Stimulated activated CD4-positive, alpha-beta T cell treated with anti-CD3 and anti-CD28 coated beads, Interleukin-2, amount 100 ng/mL, for 4 hours (primary cell): ENCODE measurements around the gene KRT3.

Source experiments
- DNase-seq: peaks from one replicate; pipeline ENCODE4 v3.0.0-alpha.2; 2020; ENCODE audit warnings: low read depth

KRT3 gene

DNA sequence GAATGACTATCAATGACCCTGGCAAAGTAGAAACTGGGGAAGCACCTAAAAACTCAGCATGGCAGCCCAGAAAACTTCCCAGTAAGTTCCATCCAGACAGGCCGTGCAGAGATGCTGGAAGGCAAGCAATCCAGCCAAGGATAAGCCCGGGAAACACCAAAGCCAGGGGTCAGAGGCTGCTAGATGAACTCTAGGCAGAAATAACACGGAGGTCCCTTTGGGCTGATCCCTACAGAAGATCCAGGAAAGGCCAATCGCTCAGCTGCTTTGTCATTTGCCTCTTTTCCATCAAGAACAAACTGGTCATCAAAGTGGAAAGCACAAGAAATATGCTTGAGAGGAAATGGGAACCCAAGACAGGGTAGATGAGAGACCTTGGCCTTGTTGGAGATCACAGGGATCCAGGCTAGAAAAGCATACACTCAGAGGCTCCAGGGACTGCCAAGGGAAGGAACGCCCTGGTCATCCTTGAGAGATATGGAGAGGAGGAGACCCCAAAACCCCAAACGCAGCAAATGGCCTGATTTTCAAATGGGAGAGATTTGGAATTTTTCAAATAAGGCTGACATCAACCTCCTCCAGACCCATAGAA lies 31.7 kb upstream of the KRT3 start:
- no peak for DNase-seq

DNA sequence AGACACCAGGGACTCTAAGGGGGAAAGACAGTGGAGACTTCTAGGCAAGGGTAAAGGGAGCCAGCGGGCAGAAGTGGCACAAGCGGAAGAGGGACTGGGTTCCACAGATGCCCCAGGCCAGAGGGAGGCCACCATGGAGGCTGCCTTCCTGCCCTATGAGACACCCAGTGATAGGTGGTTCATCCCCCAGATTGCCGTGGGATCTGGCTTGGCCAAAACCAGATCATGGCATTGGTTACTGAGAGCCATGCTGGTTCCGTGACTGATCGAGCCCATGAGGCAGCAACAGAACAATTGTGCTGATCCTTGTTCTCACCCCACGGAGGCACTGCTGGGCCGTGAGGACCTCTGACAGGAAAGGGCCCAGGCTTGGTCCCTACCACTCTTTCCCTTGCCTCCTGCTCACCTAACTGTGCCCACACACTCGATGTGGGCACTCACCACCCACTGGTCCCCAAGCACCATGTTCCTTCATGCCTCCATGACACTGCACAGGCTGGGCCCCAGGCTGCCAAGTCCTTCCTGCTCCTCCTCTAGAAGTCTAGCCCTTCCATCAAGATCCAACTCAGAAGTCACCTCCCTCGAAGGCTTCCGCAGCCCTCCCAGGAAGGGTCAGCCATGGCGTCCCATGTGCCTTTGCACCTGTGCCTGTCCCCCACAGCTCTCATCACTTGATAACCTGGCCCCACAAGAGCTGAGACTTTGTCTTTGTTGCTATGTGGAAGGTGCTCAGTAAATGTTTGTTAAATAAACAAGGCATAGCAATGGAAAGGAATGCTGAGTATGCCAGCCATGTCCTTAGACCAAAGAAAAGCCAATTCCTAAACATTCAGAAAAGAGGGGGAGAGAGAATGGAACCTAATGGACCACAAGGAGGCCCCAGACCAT lies 30.9 kb upstream of the KRT3 start:
- no peak for DNase-seq

DNA sequence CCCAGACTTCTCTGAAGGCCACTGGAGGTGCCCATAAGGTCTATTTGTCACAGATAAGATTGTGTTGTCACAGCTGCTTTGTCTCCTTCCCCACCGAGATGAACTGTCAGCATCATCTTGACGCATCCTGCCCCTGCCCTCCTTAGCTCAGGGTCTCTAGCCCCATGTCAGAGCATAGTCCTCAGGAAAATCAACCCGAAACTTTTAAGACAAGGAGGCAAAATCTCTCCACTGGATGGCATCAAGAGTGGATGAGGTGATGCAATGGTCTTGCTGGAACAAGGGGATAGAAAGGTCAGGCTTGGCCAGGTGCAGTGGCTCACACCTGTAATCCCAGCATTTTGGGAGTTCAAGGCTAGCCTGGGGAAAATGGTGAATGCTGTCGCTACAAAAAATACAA lies 30.0 kb upstream of the KRT3 start:
- DNase-seq: no peak

DNA sequence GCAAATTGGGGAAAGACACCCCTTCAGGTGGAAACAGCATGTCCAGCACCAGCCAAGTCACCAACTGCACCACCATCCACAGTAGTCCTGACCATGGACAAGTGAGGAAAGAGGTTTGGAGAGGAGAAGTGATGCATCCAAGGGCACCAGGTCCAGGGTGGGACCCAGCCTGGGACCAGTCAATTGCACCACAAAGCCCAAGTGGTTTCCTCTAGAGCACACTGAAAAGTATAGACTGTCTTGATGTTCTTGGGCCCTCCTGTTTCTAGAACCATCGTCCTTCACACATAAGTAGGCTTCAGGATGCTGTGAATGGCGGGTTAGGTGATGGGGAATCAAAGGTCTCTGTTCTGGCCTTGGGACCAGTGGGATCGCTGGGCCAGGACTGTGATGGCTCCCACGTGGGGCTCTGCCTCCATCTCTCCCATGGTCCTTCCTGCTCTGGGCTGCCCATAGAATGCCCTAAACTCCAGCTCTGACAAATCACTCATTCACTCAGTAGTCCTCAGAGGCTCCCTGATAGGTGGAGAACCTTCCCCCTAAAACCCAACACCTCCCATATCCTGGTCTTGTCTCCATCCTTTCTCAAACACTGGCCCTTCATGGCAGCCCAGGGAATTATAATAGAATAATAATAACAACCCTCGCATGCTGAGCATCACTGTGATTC lies 29.0 kb upstream of the KRT3 start:
- no peak for DNase-seq

DNA sequence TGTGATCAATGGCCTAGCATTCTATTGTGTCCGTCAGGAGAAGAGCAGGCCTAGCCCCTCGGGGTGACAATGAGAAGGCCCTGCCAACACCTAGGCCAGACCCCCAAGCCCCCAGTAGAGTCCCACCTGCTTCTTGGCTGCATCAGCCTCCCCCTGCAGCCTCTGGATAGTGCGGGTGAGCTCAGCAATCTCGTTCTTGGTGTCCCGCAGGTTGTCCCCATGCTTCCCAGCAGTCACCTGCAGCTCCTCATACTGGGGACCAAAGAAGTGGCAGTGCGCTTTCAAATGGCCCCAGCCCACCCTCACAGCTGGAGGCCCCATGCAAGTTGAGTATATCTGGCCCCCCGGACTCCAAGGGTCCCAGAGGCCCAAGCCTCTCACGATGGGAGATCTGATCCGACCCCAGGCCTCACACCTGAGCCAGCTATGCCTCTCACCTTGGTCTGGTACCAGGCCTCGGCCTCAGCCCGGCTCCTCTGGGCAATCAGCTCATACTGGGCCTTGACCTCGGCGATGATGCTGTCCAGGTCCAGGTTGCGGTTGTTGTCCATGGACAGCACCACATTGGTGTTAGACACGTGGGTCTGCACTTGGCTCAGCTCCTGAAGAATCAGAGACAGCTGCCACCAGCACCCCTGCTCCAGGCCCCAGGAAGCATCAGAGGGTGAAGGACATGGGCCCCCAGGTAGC lies 28.0 kb upstream of the KRT3 start:
- DNase-seq: no peak

DNA sequence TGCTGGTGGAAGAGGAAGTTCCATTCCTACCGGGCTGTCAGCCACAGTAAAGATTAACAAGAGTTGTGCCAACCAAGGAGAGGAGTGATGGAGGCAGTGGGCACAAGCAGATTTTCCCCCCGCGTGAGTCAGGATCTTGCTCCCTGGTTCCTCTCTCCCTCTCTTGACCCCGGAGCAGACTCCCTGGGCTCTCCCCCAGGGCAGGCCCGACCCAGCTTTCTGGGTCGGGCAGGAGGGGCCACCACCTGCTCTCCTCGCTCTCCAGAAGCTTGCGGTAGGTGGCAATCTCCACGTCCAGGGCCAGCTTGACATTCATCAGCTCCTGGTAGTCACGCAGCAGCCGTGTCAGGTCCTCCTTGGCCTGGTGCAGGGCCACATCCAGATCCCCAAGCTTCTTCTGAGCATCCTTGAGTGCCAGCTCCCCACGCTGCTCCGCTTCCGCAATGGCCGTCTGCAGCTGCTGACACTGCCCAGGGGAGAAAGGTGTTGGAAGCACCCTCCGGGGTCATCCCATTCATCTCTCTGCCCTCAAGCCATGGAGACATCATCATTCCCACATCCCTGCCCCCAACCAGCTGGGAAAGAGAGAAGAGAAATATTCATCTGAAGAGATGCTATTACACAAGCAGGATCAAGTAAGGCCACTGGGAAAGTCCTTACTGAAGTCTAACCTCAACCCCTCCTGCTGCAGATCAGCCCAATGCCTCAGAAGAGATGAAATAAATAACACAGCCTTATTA lies 27.0 kb upstream of the KRT3 start:
- DNase-seq: no peak

DNA sequence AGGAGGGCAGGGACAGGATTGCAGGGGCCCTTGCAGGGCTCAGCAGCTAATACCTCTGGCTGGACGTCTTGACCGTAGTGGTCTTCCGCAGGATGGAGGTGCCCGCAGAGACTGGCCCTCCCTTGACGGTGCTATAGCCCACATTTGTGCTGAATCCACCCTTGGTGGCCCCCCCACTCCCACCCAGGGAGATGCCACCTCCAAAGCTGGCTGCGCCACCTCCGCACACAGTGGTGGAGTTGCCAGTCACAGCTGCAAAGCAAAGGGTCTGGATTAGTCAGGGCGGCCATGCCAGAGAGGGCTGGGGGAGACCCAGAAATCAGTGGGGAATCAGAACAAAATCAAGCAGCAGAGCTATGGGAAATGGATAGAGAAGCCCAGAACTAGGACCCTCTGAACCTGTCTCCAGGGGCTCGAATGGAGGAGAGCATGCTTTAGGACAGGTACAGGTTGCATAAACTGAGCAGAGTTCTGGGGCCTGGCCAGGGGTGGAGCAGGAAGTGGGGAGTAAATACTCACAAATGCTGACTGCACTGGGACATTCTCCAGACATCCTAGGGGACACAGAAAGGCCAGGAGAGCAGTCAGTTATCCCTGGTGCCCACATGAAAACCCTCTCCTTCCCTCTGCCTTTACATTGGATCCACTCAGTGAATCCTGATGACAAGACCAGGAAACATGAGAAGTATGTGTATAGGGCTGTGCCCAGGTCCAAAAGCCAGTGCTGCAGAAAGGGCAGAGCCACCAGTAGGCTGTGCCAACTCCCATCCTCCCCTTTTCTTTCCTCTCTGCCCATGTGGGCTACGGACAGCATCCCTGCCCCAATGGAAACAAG lies 26.1 kb upstream of the KRT3 start:
- no peak for DNase-seq

DNA sequence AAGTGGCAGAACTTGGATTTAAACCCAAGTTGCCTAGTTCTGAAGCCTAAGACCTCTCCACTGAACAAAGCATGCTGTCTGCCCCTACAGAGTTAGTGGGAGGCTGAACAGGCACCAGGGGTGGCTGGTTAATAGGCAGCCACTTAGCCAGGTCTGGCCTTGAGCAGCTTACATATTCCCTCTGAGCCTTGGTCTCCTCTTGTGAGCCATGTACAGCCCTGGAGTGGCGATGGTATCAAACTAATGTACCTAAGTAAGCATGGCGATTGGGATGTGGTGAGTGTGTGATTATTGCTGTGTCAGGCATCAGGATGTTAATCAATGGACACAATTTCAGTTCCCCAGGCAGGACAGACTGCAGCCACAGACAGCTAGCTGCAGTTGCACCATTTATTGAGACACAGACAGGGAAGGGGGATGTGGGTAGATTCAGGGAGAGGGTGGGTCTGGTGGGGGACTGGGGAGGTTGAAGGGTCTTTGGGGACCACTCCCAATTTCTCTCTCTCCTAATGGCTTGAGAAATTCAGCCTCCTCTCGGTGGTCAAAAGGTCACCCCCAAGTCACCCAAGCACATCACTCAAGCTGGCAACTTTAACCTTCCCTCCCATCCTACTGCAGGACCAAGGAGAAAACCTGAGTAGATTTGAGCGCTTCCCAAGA lies 25.3 kb upstream of the KRT3 start:
- DNase-seq: no peak

DNA sequence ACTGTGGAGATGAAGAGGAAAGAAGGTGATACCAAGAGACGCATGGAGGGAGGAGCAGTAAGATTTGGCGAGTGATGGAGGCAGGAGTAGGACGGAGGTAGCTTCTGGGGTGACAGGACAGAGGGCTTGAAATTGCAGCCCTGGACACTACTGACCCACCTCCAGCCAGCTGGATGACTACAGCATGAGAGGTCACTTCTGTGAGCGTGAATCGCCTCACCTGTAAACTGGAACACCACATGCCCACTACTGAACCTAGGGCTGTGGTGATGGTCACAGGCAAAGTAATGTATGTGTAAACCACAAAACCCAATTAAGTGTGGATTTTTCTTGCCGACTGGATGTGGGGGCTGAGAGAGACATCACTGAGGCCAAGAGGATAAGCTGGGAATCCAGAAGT lies 24.6 kb upstream of the KRT3 start:
- no peak for DNase-seq

DNA sequence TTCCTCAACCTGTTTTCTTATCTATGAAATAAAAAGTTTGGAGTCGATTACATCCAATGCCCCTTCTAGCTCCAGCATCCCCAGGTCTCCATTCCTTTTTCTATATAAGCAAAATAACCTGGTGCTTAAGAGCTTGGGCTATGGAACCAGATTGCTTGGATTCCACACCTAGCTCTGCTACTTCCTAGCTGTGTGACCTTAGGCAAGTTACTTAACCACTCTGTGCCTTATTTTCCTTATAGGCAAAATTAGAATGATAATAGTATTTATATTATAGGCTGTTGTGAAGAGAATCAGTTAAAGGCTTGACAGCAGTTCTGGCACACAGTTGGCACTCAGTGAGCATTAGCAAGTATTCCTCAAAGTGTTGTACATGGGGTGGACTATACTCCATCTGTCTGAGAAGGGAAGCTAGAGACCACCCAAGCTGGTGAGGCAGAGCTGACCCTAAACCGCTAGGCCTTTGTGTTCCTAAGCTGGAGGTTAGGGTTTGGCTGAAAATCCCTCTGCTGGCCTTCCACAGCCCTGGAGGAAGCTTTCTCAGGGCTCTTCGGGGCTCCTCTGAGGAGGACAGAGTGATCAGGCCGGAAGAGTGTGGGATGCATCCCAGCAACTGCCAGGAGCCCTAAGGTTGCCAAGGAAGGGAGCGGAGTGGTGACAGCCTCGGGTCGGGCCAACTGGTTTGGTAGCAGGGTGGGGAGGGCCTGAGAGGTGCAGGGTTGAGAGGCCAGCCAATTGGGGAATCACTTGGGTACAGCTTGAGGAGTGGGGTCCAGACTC lies 24.0 kb upstream of the KRT3 start:
- DNase-seq: no peak

DNA sequence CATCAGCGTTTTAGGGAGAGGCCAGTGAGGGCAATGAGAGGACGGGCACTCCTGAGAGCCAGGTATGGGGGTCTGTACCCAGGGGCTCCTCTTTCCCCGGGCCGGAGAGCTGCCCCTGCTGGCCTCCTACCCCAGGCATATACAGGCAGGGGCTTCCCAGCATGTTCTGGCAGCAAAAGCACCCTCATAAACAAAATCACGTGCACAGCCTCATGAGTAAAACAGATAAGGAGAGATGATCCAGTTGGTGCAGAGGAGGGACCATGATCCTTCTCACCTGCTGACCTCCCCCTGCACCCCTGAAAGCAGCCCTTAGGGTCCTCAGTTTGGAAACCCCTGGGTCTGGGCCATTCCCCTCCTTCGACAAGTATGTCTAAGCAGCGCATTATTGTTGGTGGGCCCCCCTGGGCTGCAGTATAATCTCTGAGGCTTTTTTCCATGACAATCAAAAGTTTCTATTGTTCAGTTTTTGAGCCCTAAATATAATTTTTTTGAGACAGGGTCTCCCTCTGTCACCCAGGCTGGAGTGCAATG lies 23.0 kb upstream of the KRT3 start:
- DNase-seq: no peak

DNA sequence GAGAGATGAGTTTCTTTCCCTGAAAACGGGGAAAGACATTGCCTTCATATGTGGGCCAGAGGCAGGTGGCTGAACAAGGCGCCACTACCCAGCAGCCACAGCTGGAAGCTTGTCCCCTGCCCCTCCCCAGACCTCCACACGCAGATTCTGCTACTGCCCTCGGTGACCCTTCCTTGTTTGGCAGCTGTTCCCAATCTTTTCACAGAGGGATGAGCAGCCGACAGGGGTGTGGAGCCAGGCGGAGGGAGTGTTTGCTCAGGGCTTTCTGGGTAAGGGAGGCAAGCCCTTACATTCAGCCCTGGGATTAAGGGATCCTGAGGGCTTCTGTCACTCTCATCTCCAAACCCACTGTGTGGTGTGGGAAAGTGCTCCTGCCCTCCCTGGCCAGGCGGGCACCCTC lies 22.5 kb upstream of the KRT3 start:
- DNase-seq: no peak

DNA sequence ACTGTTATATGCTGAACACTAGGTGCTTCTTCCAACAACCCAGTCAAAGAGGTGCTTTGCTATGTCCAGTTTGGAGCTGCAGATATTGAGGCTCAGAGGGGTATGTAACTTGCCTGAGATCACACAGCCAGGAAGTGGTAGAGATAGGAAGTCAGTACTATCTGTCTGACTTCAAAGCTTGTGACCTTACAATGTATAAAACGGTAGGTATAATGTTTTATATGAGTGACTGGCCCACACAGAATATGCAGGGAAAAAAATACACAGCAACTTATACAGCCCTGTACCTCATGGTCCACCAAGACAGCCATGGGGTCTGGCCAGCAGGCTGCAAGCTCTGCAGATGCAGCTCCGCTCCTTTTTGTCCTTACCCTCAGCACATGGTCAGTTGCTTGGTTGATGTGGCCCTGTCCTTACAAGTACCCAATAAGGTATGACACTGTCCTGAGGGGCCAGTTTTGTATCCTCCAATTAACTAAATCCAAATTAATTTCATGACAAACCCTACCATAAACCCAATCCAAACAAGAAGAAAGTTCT lies 21.9 kb upstream of the KRT3 start:
- no peak for DNase-seq

DNA sequence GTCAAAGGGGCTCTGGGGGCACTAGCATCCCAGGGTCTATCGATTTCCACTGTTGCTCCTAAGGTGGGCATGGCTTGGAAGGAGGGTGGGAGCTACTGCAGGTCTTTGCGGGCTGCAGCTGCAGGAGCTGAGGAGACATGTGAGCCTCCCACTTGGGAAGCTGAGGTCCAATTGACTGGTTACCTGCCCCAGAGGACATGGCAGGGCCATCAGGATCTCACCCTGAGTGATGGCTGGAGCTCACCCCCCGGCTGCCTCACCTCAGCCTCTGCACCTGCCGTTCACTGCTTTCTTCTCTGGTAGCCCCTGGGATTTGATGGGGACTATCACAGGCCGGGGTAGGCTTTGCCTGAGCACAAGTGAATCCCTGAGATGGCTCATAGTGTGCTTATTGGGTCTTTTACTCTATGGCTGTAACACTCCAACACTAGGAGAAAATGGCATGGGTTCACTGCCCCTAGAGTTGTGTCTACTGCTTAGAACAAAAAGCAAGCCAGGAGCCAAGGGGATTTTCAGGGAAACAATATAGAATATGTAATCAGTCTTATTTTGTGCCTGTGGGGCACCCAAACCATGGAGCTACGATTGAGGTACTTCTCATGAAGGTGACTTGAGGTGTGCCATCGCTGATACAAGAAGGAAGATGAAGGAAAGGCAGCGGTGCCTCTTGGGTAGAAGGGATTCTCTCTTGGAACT lies 21.2 kb upstream of the KRT3 start:
- no peak for DNase-seq

DNA sequence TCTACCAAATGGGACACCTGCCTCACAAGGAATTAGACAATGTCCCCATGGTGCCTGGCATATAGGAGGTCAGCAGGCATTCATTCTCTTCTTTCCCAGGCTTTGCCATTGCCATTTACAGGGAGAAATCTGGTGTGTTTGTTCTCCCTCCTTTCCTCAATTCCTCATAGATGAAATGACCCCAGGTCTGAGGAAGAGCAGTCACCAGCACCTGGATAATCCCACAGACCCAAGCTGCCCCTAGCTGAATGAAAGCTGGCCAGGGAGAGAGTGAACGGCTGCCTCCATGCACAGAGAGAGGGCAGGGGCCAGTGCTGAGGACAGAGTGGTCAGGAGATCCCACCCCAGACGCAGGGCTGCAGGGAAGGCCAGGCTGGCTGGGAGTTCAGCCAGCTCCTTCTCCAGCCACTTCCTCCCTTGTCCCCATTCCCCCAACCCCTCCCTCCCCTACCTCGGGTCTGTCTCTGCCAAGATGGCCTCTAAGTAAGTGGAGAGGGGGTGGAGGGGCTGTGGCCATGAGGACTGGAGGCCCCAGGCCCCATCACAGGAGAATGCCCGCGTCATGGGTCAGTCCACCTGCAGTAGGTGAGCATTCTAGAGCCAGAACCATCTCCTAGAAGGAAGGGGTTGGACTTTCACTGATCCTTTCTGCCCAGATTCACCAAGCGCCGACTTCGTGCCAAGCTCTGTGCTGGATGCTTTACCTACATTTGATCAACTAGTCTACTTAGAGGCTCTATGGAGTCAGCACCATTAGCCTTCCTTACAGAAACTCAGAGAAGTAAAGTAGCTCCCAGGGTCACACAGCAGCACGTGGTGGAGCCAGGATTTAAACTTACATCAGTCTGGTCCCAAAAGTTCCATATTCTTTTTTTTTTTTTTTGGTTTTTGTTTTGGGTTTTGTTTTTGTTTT lies 20.0 kb upstream of the KRT3 start:
- DNase-seq: no peak

DNA sequence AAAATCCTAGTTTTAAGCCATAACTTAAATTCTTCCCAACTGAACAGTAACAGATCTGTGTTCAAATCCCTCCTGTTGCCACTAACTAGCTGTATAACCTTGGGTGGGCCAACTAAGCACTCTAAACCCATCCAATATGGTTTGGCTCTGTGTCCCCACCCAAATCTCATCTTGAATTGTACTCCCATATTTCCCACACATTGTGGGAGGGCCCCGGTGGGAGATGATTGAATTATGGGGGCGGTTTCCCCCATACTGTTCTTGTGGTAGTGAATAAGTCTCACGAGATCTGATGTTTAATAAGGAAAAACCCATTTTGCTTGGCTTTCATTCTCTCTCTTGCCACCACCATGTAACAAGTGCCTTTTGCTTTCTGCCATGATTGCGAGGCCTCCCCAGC lies 19.2 kb upstream of the KRT3 start:
- DNase-seq: no peak

DNA sequence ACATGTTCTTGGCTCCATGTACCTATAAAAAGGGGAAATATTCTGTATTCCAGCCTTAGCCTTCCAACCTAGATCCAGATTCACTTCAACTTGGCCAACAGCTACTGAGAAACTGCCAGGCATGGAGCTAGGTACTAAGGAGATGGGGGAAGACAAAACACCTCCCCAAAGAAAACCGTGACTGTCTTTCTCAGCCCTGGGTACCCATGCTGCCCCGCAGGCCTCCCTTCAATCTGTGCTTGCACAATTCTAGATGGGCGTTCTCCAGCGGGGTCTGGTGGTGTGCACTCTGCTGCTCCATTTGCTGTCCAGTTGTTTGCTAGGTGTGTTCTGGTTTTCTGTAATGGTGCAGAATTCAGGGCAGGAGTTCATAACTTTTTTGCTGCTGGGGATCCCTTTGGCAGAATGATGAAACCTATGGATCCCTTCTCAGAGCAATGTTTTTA lies 18.8 kb upstream of the KRT3 start:
- no peak for DNase-seq
